AG04450 (cell line): Measurements from ENCODE around the gene H3-3A. TPM values are rescaled to one million over a fixed set of nuclear protein-coding genes. Genes with fewer than 3 reads are reported as not detected.
A peak's percentile ranks its signal among the peaks of the same experiment; 100 is the strongest.

Experiments
- CTCF ChIA-PET: fragments of 300-600, 350-600 bp; formaldehyde crosslinking; extraction: SDS; loops from one replicate; lab custom pipeline; 2022; ENCODE audit warnings: antibody characterized with exemption, inconsistent platforms; lab: Charles Lee
- POLR2A ChIA-PET: fragments of 350-600 bp; formaldehyde crosslinking; extraction: SDS; loops from one replicate; lab custom pipeline; 2021; ENCODE audit warnings: antibody characterized with exemption, inconsistent platforms; lab: Yijun Ruan, JAX
- DNase-seq: peaks from one replicate; pipeline ENCODE4 v3.0.0-alpha.2; 2011; ENCODE audit warnings: low read depth, low spot score
- H3K27ac ChIP-seq: one replicate; pipeline ENCODE4 v1.5.1; 2012; ENCODE audit warnings: low read depth, low read length, control low read depth
- H3K27me3 ChIP-seq: one replicate; pipeline ENCODE4 v1.6.0; 2012; ENCODE audit warnings: low read length; ENCODE audit not compliant: control insufficient read depth, insufficient read depth
- H3K4me3 ChIP-seq: 2 replicates; pipeline ENCODE4 v1.5.1; 2011; ENCODE audit warnings: mild to moderate bottlenecking, low read depth, low read length, control low read depth
- H3K9me3 ChIP-seq: 2 replicates; pipeline ENCODE4 v1.5.1; 2012; ENCODE audit warnings: low read length; ENCODE audit not compliant: control insufficient read depth, insufficient read depth
- polyA minus RNA-seq: library from RNA; depleted of rRNA, polyadenylated mRNA; stranded (reverse); fragments of >200 nt; gene quantifications from 2 replicates; pipeline ENCODE4 v1.2.3, GENCODE V29; 2011; rRNA and poly(A)+ RNA removed
- polyA plus RNA-seq: library from polyadenylated mRNA; depleted of rRNA; stranded (reverse); fragments of >200 nt; gene quantifications from 2 replicates; pipeline ENCODE4 v1.2.3, GENCODE V29; 2011; rRNA removed
- TF ChIP-seq, protein P1 (sequence below): IDR thresholded peaks from 2 replicates; pipeline ENCODE4 v1.5.1; 2011; ENCODE audit warnings: low read depth, low read length, control low read depth, inconsistent platforms

Gene H3-3A
- polyA plus RNA-seq (260 and 330 TPM in 2 replicates), polyA minus RNA-seq (42.3 and 55.1 TPM in 2 replicates)

DNA sequence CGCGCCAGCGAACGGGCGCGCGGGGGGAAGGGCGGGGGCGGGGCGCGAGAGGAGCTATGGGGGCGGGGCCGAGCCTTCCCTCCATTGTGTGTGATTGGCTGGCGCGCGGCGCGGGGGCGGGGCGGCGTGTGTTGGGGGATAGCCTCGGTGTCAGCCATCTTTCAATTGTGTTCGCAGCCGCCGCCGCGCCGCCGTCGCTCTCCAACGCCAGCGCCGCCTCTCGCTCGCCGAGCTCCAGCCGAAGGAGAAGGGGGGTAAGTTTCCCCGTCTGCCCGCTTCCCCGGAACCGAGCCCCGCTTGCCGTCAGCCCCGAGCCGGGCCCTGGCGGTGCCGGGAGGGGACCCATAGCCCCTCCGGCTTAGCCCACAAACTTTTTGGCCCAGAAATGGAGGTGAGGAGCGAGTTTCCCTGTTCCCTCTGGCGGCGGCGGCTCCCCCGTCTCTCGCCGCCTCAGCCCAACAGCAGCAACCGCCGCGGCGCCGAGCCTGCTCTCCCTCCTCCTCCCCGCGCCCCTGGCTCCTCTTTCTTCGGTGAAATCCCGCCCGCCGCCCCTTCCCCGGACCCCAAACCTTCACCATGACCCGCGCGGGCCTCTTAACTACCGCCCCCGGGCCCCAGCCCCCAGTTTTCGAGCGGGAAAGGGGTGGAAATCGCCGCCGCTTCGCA is at the start of gene H3-3A:
TSS of gene H3-3A (plus strand) at position 159 of the 666 bp plus-strand sequence. CDS start 1,636 bp downstream, outside the sequence.
- CTCF ChIA-PET: interaction anchor here (0.8 to 2.4 kb wide), 4 partner anchors 11 to 63 kb away, joined by 3 to 9 read pairs (median 4); no protein-coding TSS in a partner anchor
- Histone ChIP-seq H3K9me3 (peaks cover 5% of the 10 kb centered on the region; the same call in 1 of the 2 replicates), H3K27me3 (no peaks in the 10 kb centered on the region), H3K27ac (peak within 1 kb of the TSS; percentile 99), H3K4me3 (peak within 1 kb of the TSS; percentile 85)
- peak; percentile 77 for DNase-seq
- TF ChIP-seq, protein P1, sequence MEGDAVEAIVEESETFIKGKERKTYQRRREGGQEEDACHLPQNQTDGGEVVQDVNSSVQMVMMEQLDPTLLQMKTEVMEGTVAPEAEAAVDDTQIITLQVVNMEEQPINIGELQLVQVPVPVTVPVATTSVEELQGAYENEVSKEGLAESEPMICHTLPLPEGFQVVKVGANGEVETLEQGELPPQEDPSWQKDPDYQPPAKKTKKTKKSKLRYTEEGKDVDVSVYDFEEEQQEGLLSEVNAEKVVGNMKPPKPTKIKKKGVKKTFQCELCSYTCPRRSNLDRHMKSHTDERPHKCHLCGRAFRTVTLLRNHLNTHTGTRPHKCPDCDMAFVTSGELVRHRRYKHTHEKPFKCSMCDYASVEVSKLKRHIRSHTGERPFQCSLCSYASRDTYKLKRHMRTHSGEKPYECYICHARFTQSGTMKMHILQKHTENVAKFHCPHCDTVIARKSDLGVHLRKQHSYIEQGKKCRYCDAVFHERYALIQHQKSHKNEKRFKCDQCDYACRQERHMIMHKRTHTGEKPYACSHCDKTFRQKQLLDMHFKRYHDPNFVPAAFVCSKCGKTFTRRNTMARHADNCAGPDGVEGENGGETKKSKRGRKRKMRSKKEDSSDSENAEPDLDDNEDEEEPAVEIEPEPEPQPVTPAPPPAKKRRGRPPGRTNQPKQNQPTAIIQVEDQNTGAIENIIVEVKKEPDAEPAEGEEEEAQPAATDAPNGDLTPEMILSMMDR: 0 out of 2 replicates have a peak, but pooled peaks have one; percentile 11
- POLR2A ChIA-PET: interaction anchor here (0.6 to 2.8 kb wide), 21 partner anchors 9 to 1140 kb away, joined by 3 to 40 read pairs (median 5); partner anchors contain the start of genes PYCR2 and SDE2

DNA sequence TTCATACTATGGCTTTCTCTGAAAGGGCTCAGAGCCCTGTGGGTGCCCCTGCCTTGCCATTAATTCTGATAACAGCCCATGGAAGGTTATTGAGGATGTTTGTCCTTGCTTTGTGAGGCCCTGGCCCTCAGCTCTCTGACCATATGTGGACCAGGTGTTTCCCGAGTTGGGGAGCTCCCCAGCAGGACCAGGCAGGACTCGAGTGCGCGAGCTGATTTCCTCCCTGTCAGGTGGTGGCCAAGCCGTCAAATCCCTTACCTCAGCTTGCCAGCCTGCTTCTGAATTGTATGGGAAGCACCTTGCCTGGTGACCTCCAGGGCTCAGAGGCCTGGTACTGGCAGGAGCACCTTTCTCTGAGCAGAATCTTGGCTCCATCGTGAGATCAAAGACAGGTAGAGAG is 45.4 kb upstream of the H3-3A start:
- ChIA-PET POLR2A (no interaction called here), CTCF (no interaction called here)
- H3K9me3 ChIP-seq: no peaks in the 10 kb centered on the region

DNA sequence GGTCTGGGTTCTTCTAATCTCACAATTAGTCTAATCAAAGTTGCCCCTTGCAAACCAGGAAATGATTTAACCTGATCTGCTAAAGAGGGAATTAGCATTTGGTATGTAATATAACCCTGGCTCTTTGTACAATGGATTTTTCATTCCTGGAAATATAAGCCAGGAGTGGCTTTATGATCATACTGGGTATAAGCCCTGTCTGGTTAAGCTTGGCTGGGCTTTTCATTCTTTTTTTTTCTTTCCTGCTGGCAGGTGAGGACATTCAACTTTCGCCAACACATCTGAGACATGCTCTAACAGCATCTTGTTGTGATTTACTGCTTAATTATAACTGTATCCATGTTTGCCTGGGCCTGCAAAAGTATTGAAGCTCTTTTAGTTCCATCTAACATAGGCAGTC is 42.9 kb upstream of the H3-3A start:
- CTCF ChIA-PET: interaction anchor here (0.7 kb wide), 1 partner anchor 46 kb away, joined by 3 read pairs; no protein-coding TSS in a partner anchor

More for the DNA sequence above, 45.4 kb upstream of the H3-3A start:
- TF ChIP-seq, protein P1: no peak
- no peak overlapping the region for H3K27ac ChIP-seq
- H3K4me3 ChIP-seq: no peak overlapping the region
- peaks cover 11% of the 10 kb centered on the region for H3K27me3 ChIP-seq
- DNase-seq: no peak

DNA sequence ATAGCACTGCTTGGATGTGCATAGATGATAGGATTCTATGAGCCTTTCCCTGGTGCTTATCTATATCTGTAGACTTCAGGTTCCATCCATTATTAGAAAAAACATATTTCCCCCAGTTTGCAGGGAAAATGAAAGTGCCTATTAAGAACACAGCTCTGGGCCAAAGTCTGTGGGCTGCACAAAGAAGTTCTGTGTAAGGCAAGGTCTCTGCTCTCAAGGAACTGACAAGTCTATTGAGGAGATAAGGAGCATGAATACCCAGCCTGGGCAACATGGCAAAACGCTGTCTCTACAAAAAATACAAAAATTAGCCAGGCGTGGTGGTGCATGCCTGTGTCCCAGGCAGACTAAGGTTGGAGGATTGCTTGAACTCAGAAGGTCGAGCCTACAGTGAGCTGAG is 41.1 kb upstream of the H3-3A start:
- CTCF ChIA-PET: no interaction called here

More for the DNA sequence above, 42.9 kb upstream of the H3-3A start:
- Histone ChIP-seq H3K27ac (no peak overlapping the region), H3K4me3 (no peak overlapping the region), H3K27me3 (peaks cover 4% of the 10 kb centered on the region), H3K9me3 (no peaks in the 10 kb centered on the region)
- TF ChIP-seq, protein P1: no peak
- no peak for DNase-seq
- POLR2A ChIA-PET: no interaction called here

More for the DNA sequence above, 41.1 kb upstream of the H3-3A start:
- Histone ChIP-seq H3K4me3 (no peak overlapping the region), H3K9me3 (no peaks in the 10 kb centered on the region), H3K27me3 (peaks cover 4% of the 10 kb centered on the region), H3K27ac (no peak overlapping the region)
- POLR2A ChIA-PET: interaction anchor here (0.7 kb wide), 1 partner anchor 24 kb away, joined by 3 read pairs; no protein-coding TSS in a partner anchor
- DNase-seq: no peak
- TF ChIP-seq, protein P1: no peak
